HG03139 (cell line): Measurements from ENCODE around the gene LRRC8D.

Experiments used
- ATAC-seq: cut with Tn5 transposase; IDR thresholded peaks from one replicate; pipeline ENCODE4 v1.9.1; 2021; ENCODE audit not compliant: unreplicated experiment

LRRC8D gene

GRCh38 chr1:89865498-89866382 is 44.9 kb downstream of the LRRC8D start:
- no peak for ATAC-seq

GRCh38 chr1:89866568-89866967 is 45.7 kb downstream of the LRRC8D start:
- no peak for ATAC-seq

- no peak for ATAC-seq
Observed at GRCh38 chr1:89870998-89871397, 50.2 kb downstream of the LRRC8D start.

- ATAC-seq: no peak
Observed at GRCh38 chr1:89871768-89872473, 51.1 kb downstream of the LRRC8D start.

GRCh38 chr1:89872567-89872966 is 51.7 kb downstream of the LRRC8D start:
- ATAC-seq: no peak

GRCh38 chr1:89873288-89873687 is 52.5 kb downstream of the LRRC8D start:
- ATAC-seq: no peak

- ATAC-seq: no peak
Observed at GRCh38 chr1:89873770-89874169, 52.9 kb downstream of the LRRC8D start.

- ATAC-seq: no peak
Observed at GRCh38 chr1:89876463-89876862, 55.6 kb downstream of the LRRC8D start.

GRCh38 chr1:89877756-89878155 is 56.9 kb downstream of the LRRC8D start:
- no peak for ATAC-seq

GRCh38 chr1:89878256-89878655 is 57.4 kb downstream of the LRRC8D start:
- no peak for ATAC-seq

GRCh38 chr1:89880679-89881078 is 59.8 kb downstream of the LRRC8D start:
- ATAC-seq: no peak

GRCh38 chr1:89881415-89882058 is 60.7 kb downstream of the LRRC8D start:
- ATAC-seq: no peak

- ATAC-seq: no peak
Observed at GRCh38 chr1:89882348-89883029, 61.7 kb downstream of the LRRC8D start.

GRCh38 chr1:89883030-89883379 is 62.2 kb downstream of the LRRC8D start:
- no peak for ATAC-seq

- no peak for ATAC-seq
Observed at GRCh38 chr1:89884718-89885596, 64.1 kb downstream of the LRRC8D start.

GRCh38 chr1:89887270-89887669 is 66.4 kb downstream of the LRRC8D start:
- ATAC-seq: no peak

- no peak for ATAC-seq
Observed at GRCh38 chr1:89887713-89888112, 66.9 kb downstream of the LRRC8D start.

GRCh38 chr1:89888480-89889322 is 67.9 kb downstream of the LRRC8D start:
- no peak for ATAC-seq

- no peak for ATAC-seq
Observed at GRCh38 chr1:89889323-89889615, 68.4 kb downstream of the LRRC8D start.
